Bronchial epithelial cell (primary cell): ENCODE measurements around the gene METRN. TPM values are rescaled to one million over a fixed set of nuclear protein-coding genes. Genes with fewer than 3 reads are reported as not detected.

Source experiments
- DNase-seq: peaks from one replicate; pipeline ENCODE4 v3.0.0-alpha.2; 2010; ENCODE audit warnings: low read depth
- FAIRE-seq: peaks from 2 replicates; lab custom pipeline; 2011; peaks lifted over from hg19 to GRCh38; lab: Jason Lieb, UNC
- H3K27me3 ChIP-seq: 2 replicates; pipeline ENCODE4 v1.5.1; 2011; ENCODE audit warnings: low read length; ENCODE audit not compliant: control insufficient read depth, insufficient read depth
- H3K36me3 ChIP-seq: 2 replicates; pipeline ENCODE4 v1.5.1; 2011; ENCODE audit warnings: low read length; ENCODE audit not compliant: control insufficient read depth, insufficient read depth
- H3K4me3 ChIP-seq: 2 replicates; pipeline ENCODE4 v1.5.1; 2011; ENCODE audit warnings: mild to moderate bottlenecking, low read depth, low read length, control low read depth
- CTCF ChIP-seq: IDR thresholded peaks from 2 replicates; pipeline ENCODE4 v1.5.1; 2011; ENCODE audit warnings: mild to moderate bottlenecking, moderate library complexity, low read length, control low read depth, inconsistent platforms; ENCODE audit not compliant: insufficient read depth, severe bottlenecking
- total RNA-seq: library from RNA; depleted of rRNA; stranded (reverse); fragments of >200 nt; gene quantifications from 2 replicates; pipeline ENCODE4 v1.2.1, GENCODE V29; 2014

The METRN gene
- total RNA-seq, 1 donor from 2014 or later = 63.7 TPM

- no peak for FAIRE-seq
- no peak overlapping the region for H3K4me3 ChIP-seq
- H3K27me3 ChIP-seq = no peaks in the 10 kb centered on the region
Observed at GRCh38 chr16:766820-767640, 52.1 kb downstream of the METRN start.

GRCh38 chr16:767743-768235 is 52.9 kb downstream of the METRN start:
- Histone ChIP-seq H3K36me3 (no peaks in the 10 kb centered on the region), H3K27me3 (no peaks in the 10 kb centered on the region), H3K4me3 (no peak overlapping the region)
- DNase-seq (no peak), FAIRE-seq (no peak)
- no peak for TF ChIP-seq CTCF

More at GRCh38 chr16:766820-767640, 52.1 kb downstream of the METRN start:
- no peak for DNase-seq
- no peak for TF ChIP-seq CTCF
- H3K36me3 ChIP-seq = no peaks in the 10 kb centered on the region

DNA sequence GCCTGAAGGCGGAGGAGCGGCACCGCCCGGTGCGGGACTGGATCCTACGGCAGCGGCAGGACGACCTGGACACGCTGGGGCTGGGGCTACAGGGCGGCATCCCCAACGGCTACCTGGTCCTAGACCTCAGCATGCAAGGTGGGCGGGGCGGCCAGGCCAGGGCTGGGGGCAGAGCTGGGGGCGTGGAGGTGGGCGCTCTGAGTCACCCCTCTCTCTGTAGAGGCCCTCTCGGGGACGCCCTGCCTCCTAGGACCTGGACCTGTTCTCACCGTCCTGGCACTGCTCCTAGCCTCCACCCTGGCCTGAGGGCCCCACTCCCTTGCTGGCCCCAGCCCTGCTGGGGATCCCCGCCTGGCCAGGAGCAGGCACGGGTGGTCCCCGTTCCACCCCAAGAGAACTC is 53.5 kb downstream of the METRN start:
- Histone ChIP-seq H3K36me3 (no peaks in the 10 kb centered on the region), H3K27me3 (no peaks in the 10 kb centered on the region), H3K4me3 (no peak overlapping the region)
- no peak for FAIRE-seq
- no peak for TF ChIP-seq CTCF
- DNase-seq = no peak

Other genes starting within 250 kb of the METRN start
- gene CAPN15, start 187.4 kb upstream of the METRN start, total RNA-seq = 27.1 and 31.9 TPM in 2 replicates
- not detected in 2 replicates for gene PRR35, start 154.7 kb upstream of the METRN start, total RNA-seq
- gene NHLRC4, start 148.1 kb upstream of the METRN start, total RNA-seq = under 0.01 TPM in 2 replicates
- 17.2 and 17.9 TPM in 2 replicates for gene PIGQ, start 145.2 kb upstream of the METRN start, total RNA-seq
- 10.8 and 16.8 TPM in 2 replicates for gene RAB40C, start 125.1 kb upstream of the METRN start, total RNA-seq
- gene WFIKKN1, start 84.1 kb upstream of the METRN start, total RNA-seq = 0.13 TPM in 1 of 2 replicates, not detected in the other
- 50.8 and 55.3 TPM in 2 replicates for gene METTL26, start 78.8 kb upstream of the METRN start, total RNA-seq
- 30.2 and 45.0 TPM in 2 replicates for gene MCRIP2, start 73.3 kb upstream of the METRN start, total RNA-seq
- gene WDR90, start 65.8 kb upstream of the METRN start, total RNA-seq = 4.2 and 7.2 TPM in 2 replicates
- gene RHOT2, start 47.0 kb upstream of the METRN start, total RNA-seq = 44.5 and 52.4 TPM in 2 replicates
- 9.2 and 14.0 TPM in 2 replicates for gene RHBDL1, start 39.4 kb upstream of the METRN start, total RNA-seq
- 159 and 204 TPM in 2 replicates for gene STUB1, start 34.7 kb upstream of the METRN start, total RNA-seq
- gene JMJD8, start 30.8 kb upstream of the METRN start, total RNA-seq = 15.9 and 16.8 TPM in 2 replicates
- gene WDR24, start 24.7 kb upstream of the METRN start, total RNA-seq = 3.4 and 4.0 TPM in 2 replicates
- gene FBXL16, start 9.3 kb upstream of the METRN start, total RNA-seq = 0.53 and 0.64 TPM in 2 replicates
- gene ANTKMT, start 6.0 kb downstream of the METRN start, total RNA-seq = 23.3 and 35.0 TPM in 2 replicates
- gene CCDC78, start 11.3 kb downstream of the METRN start, total RNA-seq = 0.90 and 1.6 TPM in 2 replicates
- 25.2 and 33.2 TPM in 2 replicates for gene HAGHL, start 12.0 kb downstream of the METRN start, total RNA-seq
- 33.2 and 43.1 TPM in 2 replicates for gene CIAO3, start 25.9 kb downstream of the METRN start, total RNA-seq
- gene MSLN, start 45.6 kb downstream of the METRN start, total RNA-seq = 2.6 and 4.5 TPM in 2 replicates
- gene RPUSD1, start 73.3 kb downstream of the METRN start, total RNA-seq = 20.9 and 27.4 TPM in 2 replicates
- gene CHTF18, start 73.5 kb downstream of the METRN start, total RNA-seq = 1.6 and 2.8 TPM in 2 replicates
- not detected in 2 replicates for gene GNG13, start 85.6 kb downstream of the METRN start, total RNA-seq